C4-2B (cell line): Measurements from ENCODE around the gene ZNF674.

Experiments
- CTCF ChIP-seq: fragments of 450-650 bp; conservative IDR thresholded peaks from 2 replicates; pipeline ENCODE4 v1.5.1; 2017; ENCODE audit warnings: mild to moderate bottlenecking
- ZFX ChIP-seq: fragments of 450-650 bp; IDR thresholded peaks from 2 replicates; pipeline ENCODE4 v1.6.1; 2017

GRCh38 chrX:46461660-46462191, 83.5 kb downstream of the ZNF674 start:
- TF ChIP-seq CTCF (no peak), ZFX (no peak)
